Islet precursor cell (in vitro differentiated cells): Measurements from ENCODE around the gene EDN2.
A peak's percentile ranks its signal among the peaks of the same experiment; 100 is the strongest.

Experiments used
- DNase-seq: peaks from one replicate; pipeline ENCODE4 v3.0.0-alpha.2; 2018

The EDN2 gene

DNA sequence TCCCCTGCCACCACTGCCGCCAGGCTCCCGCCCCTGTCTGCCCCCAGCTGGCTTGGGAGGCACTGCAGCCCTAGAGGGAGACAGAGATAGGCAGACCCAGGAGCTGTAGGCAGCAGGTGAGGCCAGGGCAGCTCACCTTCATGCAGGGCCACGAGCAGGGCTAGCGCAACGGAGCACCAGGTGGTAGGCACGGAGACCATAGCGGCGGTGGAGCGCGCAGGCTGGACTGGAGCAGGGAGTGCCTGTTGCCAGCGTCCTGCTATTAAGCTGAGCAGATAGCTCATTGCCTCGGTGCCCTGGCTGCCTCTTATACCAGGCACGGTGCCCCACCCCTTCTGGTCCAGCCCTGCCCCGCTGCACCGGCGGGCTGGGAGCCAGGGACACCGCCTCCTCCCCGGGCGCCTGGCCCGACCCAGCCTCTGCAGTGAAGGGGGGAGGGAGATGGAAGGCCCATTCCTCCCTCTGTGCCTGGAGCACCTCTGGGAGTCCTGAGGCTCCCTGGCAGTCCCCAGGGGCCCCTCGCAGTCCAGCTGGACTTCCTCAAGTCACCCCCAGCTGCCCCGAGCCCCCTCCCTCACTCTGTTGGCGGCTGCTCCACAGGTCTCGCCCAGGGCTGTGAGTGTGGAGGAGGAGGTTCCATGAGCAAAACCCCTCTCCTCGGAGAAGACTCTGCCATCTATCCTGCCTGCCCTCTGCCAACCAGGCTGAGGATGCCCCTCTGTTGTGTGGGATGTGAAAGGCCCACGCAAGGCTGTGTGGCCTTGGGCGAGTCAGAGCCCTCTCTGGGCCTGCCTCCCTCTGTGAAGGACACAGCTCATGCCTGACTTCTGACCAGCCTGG is at the start of gene EDN2:
Gene EDN2, minus strand, starts transcription at position 282 of the 840 bp plus-strand sequence. Its CDS starts 82 bp downstream, at position 200.
- peak; percentile 85 for DNase-seq

DNA sequence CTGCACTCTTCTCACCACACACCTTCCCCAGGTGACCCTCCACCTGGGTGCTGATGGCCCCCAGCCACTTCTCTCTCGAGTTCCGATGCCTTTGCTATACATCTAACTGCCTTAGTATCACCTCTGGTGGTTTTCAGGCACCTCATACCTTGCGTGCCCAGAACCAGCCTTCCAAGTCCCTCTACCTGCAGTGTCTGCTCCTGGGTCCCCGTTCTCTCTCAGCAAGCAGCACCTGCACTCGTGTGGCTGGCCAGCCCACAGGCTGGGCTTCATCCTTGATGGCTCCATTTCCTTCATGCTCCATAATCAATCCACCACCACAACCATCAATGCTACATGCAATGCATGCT is 49.2 kb upstream of the EDN2 start:
- DNase-seq = peak; percentile 32

DNA sequence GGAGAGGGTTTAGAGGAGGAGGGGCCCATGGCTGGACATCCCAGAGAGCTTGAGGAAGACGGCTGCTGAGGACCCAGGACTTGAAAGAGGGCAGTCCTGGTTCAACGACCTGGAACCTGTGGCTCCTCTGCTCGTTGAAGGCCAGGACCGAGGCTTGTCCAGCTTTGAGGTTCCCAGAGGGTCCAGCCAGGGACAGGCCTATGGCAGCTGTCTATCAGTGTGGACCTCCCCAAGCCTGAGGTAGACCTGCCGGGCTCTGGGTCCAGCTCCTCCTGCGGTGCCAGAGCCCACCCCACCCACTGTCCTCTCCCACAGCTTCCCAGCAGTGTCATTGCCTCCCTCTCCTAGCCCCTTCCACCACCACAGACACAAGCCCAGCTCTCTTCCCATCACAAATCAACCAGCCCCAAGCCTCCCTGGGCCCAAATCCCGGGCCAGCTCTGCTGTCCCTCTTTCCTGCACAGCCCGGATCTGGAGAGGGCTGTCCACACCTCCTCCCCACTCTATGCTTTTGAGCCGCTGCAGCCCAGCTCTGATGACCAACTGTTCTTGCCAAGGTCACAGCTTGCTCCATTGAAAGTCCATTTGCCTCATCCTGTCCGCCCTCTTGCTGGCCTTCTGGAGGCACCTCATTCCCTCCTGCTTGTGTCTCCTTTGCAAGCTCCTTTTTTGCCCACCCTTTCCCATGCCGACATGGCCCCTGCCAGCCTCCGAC is 48.7 kb upstream of the EDN2 start:
- peak; percentile 36 for DNase-seq

DNA sequence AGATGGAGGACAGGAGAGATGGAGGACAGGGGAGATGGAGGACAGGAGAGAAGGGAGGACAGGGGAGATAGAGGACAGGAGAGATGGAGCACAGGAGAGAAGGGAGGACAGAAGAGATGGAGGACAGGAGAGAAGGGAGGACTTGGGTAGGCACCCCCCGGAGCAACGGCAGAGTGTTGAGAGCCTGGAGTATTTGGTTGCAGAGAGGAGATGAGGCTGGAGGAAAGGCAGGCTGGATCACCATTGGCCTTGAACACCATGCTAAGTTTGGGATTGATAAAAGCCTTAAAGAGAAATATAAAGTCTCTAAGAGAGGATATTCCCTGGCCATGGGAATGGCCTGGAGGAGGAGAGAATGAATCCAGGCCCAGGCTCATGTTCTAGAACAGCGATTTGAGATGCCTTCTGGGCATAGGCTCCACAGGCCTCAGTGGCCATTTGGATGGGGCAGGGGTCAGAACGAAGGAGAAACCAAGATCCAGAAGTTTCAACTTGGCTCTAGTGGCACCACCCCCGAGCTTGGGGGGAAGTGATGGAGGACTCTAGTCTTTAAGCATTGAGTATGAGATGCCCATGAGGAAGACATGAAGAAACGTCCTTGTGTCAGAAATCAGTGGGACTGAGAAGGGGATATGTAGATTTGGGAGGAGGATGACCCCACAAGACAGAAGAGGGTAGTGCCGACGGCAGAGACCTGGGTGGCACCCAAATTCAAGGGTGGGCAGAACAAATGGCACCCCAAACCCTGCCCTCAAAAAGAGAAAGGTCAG is 47.9 kb upstream of the EDN2 start:
- peak; percentile 32 for DNase-seq

DNA sequence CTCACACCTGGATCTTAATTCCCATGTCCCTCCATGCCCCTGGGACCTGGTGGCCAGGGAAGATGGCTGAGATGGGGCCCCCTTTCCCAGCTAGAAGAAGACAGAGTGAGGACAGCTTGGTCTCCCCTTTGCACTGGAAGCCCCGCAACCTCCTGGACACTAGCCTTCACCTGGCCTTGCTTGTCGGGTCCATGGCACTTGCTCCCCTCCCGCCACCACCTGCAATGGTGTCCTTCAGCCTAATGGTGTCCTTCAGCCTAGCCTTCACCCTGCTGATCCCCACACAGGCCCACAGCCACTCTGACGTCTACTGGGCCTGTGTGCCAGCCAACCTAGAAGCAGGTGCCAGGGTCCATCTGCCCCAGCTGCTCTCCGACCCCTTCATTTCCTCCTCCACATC is 45.9 kb upstream of the EDN2 start:
- DNase-seq = no peak

DNA sequence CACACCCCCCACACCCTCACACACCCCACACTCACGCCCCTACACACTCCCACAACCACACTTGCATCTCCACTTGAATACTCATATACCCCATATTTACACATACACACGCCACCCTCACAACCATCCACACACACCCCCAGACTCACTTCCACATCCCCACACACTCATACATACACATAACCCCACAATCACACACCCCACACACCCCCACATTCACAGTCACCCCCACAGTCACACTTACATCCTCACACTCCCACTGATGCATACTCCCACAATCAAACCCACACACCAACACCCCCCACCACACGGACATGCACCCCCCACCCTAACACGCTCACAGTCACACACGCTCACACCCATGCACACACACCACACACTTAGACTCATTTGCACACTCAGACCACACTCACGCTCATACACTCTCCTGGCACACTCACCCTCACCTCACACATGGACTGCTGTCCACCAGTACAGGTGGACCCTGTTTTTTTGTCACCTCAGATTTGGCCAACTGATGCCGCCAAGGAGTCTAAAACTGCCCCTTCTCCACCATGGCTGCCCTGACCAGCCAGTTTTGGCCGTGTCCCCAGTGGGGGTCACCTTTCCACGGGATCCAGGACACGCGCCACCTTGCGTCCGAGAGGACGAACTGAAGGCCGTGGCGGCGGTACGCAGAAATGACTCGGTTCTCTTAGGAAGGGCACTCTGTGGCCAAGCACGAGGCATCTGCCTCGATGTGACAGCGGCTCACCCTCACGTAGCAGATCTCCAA is 45.3 kb upstream of the EDN2 start:
- DNase-seq = no peak

DNA sequence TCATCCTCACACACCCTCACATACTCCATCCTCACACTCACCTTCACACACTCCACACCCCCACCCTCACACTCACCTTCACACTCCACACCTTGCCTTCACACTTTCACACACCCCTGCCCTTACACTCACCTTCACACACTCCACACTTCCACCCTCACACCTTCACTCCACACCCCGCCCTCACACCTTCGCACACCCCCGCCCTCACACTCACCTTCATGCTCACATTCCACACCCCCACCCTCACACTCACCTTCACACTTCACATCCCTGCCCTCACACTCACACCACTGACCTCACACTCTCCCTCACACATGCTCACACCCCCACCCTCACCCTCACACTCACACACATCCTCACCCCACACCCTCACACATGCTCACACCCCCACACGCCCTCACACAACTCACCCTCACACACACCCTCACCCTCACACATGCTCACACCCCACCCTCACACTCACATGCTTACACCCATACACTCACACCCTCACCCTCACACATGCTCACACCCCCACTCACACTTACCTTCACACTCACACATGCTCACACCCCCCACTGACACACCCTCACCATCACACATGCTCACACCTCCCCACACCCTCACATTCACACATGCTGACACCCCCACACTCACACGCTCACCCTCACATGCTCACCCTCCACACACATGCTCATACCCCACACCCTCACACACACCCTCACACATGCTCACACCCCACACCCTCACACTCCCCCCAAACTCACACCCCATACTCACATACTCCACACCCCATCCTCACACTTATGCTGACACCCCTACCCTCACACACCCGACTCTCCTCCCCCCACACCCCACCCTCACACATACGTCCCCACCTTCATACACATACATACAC is 44.5 kb upstream of the EDN2 start:
- no peak for DNase-seq

DNA sequence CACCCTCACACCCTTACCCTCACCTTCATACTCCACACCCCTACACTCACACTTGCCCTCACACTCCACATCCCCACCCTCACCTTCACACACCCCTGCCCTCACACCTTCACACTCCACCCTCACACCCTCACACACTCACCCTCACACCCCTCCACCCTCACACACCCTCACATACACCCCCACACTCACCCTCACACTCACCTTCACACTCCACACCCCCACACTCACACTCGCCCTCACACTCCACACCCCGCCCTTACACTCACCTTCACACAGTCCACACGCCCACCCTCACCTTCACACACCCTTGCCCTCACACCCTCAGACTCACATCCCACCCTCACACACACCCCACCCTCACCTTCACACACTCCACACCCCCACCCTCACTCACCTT is 43.6 kb upstream of the EDN2 start:
- DNase-seq = no peak

DNA sequence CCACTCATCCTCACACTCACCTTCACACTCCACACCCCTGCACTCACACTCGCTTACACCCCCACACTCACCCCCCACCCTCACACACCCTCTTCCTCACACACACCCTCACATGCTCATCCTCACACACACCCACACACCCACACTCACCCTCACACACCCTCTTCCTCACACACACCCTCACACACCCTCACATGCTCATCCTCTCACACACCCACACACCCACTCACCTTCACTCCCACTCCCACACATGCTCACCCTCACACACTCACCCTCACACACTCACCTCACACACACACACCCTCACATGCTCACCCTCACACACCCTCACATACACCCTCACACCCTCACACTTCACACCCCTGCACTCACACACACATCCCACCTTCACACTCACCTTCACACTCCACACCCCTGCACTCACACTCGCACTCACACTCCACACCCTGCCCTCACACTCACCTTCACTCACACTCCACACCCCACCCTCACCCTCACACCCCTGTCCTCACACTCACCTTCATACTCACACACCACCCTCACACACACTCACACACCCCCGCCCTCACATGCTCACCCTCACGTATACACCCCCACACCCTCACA is 42.6 kb upstream of the EDN2 start:
- no peak for DNase-seq

DNA sequence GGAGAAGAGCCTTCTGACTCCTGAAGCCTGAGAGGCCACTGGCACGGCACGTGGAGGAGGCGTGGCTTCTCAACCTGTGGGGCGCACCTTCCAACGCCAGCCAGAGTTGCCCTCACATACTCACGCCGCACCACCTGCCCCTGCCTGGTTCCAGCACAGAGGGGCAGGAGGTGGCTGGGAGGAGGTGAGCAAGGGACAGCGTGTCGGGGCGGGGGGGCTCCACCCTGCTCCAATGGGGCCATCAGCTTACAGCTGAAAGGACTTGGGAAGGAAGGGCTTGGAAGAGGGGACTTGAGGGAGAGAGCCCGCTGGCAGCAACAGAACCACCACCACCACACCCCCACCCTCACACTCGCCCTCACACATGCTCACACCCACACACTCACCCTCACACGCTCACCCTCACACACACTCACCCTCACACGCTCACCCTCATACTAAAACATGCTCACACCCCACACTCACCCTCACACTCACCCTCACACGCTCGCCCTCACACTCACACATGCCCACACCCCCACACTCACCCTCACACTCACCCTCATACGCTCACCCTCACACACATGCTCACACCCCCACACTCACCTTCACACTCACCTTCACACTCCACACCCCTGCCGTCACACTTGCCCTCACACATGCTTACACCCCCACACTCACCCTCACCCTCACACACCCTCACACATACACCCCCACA is 41.6 kb upstream of the EDN2 start:
- DNase-seq = no peak

DNA sequence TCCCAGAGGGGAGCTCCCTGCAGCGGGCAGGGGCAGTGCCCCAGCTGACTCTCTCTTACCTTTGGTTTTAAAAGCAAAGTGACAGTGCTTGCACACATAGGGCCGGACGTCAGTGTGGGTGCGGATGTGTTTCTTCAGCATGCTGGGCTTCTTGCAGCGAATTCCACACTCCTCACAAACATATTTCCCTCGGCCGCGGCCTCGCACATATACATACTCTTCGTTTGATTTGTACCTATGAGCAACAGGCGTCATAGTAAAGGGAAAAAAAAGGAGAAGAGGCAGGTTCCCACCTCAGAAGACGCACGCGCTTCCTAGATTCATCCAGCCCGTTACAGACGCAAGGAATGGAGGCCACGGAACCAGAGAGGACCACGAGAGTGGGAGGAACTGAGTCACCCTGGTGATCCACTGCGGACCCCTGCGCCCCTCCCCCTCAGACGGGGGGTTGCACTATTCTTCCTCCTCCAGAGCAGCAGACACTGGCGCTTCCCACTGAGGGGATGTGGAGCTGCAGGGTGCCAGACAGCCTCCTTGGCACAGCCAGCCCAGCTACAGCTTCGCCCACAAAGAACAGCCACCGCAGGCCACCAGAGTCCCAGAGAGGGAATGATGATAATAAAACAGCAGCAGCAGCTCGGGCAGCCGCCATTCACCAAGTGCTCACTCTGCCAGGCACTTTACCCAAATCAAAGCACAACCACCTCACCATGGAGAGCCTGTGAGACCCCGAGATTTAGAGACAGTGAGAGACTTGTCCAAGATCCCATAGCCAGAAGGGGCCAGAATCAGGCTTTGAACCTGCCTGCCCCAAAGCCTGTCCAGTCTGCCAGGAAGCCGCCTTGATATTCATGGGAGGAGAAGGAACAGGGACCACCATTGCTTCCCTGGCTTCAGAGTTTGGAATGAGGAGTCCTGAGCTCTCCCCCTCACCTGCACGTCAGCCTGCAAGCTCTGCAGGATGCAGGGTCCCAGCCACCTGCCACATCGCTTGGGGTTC is 40.5 kb upstream of the EDN2 start:
- no peak for DNase-seq

DNA sequence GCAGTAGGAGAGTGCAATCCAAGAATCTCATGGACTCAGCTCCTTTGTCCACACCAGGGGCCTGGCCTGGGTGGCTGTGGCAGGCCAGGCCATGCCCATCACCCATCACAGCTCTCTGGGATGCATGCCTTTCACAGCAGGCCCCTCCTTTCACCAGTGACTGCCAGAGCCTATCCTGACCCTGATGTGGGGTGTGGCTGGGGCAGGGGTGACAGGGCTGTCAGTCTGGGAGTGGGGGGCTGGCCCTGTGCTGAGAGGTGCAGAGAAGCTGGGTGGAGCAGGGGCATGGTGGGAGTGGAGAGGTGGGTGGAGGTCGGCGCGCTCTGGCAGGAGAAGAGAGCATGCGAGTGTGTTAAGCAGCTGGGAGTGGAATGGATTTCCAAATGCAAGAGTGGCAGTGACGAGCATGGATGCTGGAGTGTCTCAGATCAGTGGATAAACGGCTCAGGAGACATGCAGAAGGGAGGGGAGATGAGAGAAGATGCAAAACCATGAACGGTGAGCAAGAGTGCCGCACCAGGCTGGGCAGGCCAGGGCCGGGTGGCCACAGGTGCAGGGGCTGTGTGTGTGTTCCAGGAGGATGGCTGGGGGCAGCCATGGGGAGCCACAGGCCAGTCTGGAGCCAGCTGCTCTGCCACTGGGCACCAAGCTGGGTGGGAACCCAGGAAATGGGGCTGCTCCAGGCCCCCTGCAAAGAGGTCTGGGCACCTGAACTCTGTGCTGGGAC is 39.6 kb upstream of the EDN2 start:
- DNase-seq = no peak

DNA sequence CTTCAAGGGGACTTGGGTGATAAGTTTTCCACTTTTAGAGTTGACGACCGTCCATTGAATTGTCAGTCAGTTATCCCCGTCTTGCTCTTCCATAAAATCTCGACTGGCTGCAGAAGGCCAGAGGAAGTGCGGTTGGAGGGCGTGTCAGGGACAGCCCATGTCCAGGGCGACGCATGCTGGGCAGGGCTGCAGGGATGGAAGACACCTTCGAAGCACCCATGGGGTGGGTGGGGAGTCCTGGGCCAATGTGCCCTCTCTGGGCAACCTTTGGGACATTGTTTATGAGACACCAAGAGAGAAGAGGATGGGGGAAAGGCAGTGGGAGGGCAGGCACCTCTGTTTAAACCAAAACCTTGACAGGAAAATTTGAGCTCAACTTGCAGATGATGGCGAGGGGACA is 38.6 kb upstream of the EDN2 start:
- DNase-seq = no peak

DNA sequence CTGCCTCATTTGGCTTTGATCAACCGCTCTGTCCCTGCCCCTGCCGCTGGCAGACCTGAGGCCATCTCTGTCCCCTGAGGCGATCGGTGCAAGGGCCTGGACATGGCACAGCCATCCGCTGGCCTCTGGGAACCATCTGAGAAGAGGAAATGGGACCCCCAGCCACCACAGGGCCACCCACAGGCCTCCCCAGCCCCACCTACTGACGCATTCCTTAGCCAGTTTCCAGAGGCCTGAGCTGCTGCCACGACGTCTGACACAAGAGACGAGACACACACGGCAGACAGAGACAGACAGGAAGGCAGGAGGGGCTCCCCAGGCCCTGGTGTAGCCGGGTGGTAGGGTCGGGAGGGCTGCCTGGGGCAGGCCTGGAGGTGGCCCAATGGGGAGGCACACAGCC is 37.3 kb upstream of the EDN2 start:
- peak; percentile 96 for DNase-seq

DNA sequence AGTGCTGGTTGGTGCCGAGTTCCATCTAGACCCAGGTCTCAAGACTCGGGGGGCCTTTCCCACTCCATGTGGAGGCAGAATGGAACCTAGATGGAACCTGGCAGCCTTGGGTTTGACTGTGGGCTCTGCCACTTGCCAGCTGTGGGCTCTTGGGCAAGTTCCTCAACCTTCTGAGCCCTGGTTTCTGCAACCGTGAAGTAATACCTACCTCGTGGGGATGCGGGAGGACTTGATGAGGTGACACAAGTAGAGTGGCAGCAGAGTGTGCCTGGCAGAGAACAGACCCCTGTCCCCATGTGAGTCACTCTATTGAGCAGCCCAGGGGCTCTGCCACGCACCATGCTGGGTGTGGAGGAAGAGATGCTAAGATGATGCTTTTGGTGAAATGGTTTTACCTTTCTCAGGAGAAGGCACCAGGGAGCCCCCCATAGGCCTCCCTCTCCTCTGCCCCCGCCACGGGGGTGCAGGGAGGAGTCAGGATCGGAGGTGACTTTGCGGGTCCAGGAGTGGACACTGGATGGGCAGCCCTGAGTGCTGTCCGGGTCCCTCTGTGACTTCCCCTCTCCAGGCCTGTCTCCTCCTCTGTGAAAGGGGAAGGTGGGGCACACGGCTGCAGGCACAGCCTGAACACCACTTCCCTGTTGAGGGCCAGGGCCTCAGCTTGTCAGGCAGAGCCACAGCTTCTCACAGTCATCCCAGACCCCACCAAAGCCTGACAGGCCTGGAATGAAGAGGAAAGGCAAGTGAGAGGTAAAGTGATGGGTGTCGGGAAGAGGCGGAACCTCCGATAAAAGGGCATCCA is 36.7 kb upstream of the EDN2 start:
- no peak for DNase-seq

DNA sequence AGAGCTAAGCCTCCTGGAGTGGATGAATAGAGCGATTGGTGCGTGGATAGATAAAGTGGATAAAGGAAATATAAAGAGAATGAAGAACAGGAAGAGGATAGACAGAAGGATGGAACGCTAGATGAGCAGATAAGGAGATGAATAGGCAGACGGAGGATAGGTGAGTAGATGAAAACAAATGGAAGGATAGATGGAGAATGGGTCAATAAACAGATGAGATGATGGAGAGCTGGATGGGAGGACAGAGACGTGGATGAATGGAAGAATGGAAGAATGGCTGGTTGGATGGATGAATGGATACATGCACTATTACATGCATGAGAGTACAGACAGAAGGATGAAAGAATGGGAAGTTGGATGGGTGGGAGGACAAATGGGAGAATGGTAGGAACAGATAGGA is 35.2 kb upstream of the EDN2 start:
- no peak for DNase-seq

DNA sequence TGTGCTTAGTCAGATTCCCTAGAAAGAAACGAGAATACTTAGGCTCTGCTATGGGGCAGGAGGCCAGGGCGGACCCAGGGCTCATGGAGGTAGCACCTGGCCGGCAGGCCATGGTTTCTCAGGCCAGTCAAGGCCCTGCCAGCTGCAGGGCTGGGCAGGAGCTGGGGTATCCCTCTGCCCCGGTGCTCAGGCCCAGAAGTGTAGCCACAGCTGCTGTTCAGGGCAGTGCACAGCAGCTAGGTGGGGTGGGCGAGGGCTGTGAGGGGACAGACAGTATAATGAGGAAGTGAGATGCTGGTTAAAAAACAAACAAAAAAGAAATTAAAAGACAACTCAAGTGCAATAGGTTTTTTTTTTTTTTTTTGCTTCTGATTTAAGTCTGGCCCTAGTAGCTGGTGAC is 34.0 kb upstream of the EDN2 start:
- DNase-seq = no peak

DNA sequence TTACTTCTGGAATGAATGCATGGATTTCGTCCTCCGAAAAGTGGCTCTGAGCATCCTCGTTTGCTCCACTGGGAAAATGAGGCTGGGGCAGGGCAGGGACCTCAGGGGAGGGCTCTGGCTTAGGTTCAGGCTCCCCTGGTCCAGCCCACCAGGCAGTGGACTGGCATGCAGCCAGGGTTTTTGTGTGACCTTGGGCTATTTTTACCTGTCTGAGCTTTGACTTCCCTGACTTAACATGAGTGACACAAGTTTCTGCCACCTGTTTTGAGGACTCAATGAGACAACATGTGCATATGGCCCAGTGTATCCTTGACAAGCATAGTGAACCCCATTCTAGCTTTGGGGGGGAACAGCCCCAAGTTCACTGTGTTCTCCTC is 32.6 kb upstream of the EDN2 start:
- no peak for DNase-seq
